Fibroblast of skin of right biceps (primary cell): ENCODE results near the gene ADGRG7.

Experiments
- DNase-seq: peaks from one replicate; pipeline ENCODE4 v3.0.0-alpha.2; 2013

Gene ADGRG7

DNA sequence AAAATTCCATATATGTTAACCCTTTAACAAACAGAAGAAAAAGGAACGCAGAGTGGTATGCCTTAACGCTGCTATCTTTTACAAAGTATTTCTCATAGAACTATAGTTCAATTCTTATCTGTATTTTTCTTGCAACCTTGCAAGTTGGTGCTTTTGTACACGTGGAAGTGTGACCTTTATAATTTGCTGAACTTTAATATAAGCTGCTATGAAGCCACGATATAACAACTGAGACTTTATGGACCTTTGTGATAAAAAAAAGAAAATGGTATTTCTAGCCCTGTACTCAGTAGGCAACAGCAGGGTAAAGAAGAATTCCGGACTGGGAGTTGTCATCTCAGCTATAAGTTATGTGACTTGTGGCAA is 93.6 kb downstream of the ADGRG7 start:
- no peak for DNase-seq

DNA sequence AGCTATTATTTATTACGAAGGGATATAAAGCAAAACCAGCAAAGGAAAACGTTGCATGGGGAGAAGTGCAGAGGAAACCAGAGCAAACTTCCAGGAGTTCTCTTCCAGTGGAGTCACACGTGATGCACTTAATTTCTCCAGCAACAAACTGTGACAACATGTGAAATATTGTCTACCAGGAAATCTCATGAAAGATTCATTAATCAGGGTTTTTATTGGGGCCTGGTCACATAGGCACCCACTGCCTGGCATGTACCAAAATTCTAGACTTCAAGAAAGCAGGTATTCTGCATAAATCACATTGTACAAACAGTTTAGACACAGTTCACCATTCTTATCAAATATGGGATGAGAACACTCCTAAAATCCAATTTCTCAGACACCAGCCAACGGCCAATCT is 94.5 kb downstream of the ADGRG7 start:
- no peak for DNase-seq

DNA sequence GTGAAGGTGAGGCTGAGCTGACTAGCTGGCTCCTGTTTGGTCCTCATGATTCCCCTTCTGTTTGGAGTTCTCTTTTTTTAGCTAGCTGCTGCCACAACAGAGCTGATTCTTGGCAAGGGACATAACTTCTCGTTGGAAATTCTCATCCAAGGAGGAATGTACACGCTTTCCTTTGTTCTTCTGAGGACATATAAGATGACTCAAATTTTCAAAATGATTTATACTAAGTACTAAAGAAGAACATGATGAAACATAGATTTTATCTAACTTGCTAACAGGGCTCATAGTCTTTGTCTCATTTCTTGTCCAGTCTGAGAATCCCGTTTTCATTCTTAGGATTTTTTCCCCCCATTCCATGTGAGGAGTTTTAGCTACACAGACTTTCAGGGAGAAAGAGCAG is 97.0 kb downstream of the ADGRG7 start:
- DNase-seq = peak; percentile 71

DNA sequence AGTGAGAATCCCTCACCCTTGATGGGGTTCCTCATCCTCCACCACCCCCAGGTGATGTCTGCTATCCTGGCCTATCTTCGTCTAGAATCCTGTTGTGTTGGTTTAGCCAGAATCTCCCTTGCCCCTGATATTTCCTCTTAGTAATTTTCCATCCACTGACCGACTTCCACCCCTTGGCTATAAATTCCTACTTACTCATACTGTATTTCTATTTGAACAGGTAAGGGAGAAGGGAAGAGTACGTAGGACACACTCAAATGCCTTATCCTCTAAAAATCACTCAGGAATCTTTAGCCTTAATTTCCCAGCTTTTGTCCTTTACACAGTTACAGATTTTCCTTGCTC is 99.2 kb downstream of the ADGRG7 start:
- no peak for DNase-seq

DNA sequence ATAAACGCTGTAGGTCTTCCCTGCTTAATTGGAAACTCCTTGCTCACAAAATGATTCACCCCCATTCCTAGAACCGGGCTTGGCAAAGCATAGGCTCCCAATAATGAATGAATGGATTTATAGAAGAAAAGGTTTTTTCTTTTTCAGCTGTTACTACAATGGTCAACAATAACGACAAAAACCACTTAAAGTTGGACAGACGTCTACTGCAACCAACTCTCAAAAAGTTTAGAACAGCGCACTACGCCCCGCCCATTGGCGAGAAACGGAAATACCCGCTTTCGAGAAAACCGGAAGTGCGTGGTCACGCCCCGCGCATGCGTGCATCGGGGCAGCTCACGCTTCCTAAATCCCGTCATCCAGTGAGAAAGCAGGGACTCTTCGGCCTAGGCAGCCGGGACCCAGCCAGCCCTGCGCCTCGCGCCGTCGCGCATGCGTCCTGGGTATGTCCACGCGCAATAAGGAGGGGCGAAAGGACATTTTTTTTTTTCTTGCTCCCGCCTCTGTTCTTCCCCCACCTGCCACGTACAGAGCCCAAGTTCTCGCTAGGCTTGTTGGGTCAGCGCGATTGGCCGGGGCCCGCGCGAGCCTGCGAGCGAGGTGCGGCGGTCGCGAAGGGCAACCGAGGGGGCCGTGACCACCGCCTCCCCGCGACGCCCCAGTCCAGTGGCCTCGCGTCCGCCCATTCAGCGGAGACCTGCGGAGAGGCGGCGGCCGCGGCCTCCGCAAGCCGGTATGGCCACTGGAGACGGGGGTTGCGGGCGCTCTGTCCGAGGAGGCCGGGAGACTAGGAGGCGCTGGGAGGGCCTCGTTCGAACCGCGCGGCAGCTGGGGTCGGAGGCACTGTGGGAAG is 99.8 kb downstream of the ADGRG7 start, which contains the start of gene TFG:
Gene TFG, plus strand, starts transcription at position 506 of the 853 bp plus-strand sequence. CDS start 4,192 bp downstream, outside the sequence.
- DNase-seq = peak; percentile 99

DNA sequence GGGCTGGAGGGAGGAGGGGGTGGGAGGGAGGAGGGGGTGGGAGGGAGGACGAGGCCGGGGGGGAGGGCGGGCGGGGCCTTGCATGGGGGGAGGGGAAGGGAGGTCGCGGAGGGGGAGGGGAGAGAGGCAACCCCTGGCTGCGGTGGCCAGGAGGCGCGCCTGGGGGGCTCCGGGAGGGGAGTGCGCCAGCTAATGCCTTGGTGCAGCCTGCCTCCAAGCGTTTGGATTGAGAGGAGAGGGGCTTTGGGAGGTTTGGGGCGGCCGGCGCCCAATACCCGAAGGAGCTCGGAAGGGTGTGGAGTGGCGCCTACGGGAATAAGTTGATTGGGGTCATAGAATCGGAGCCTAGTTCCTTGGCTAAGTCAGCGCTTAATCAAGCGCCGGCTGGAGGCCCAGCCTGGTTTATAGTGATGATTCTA is 100.5 kb downstream of the ADGRG7 start:
- DNase-seq = peak; percentile 39

DNA sequence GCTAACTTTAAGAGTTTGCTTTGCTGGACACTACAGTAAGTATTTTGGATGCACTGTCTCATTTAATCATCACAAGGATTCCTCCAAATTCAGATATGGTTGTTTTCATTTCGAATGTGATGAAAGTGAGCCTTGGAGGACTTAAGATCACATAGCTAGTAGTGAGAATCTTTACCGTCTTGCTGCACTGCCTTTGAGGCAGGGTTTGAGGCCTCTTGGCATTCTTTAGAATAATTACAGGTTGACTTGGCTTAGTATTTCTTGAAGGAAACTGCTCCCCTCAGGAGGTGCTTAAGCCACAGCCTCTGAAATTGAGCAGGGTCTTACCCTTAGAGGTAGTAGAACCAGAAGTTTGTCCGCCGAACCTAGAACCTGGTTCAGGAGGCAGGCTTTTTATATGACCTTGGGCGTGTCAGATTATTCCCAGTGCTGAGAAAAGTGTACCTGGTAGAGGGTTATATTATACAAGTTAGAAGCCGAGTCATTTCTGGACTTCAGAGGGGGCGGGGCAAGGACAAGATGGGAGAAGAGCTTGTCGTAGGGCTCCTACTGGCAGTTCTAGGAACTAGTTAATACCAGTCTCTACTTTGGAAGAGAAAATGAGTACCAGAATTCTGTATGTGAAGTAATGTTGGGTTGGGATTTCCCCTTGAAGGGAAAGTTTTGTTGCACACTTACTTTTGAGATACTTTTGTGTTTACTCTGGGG is 101.0 kb downstream of the ADGRG7 start:
- DNase-seq = peak; percentile 77

DNA sequence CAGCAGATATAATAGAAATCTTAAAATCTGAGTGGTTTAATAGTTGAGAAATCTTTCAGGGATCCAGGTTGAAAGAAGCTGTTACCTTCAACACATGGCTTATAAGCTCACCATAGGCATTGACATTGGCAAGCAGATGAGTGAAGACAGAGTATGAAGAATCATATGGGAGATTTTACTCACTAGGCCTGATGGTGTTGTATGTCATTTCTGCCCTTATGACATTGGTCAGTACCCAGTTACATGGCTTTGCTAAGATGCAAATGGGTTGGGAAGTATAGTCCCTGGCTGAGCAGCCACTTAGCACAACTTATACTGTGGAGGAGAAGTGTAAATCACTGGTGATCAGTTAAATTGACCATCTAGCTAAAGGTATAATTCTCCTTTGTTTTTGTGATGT is 105.8 kb downstream of the ADGRG7 start:
- DNase-seq = no peak

DNA sequence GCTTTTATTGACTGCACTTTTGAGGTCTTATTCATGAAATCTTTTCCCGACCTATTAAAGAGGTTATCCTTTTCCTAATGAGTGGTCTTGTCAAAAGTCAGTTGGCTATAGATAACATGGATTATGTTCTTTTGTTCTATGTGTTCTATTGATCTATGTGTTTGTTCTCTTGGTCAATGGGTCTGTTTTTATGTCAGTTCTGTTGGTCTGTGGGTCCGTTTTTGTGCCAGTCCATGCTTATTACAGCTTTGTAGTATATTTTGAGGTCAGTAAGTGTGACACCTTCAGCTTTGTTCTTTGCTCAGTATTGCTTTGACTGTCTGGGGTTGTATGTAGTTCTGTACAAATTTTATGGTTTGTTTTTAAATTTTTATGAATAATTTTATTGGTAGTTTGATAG is 107.7 kb downstream of the ADGRG7 start:
- DNase-seq = no peak

DNA sequence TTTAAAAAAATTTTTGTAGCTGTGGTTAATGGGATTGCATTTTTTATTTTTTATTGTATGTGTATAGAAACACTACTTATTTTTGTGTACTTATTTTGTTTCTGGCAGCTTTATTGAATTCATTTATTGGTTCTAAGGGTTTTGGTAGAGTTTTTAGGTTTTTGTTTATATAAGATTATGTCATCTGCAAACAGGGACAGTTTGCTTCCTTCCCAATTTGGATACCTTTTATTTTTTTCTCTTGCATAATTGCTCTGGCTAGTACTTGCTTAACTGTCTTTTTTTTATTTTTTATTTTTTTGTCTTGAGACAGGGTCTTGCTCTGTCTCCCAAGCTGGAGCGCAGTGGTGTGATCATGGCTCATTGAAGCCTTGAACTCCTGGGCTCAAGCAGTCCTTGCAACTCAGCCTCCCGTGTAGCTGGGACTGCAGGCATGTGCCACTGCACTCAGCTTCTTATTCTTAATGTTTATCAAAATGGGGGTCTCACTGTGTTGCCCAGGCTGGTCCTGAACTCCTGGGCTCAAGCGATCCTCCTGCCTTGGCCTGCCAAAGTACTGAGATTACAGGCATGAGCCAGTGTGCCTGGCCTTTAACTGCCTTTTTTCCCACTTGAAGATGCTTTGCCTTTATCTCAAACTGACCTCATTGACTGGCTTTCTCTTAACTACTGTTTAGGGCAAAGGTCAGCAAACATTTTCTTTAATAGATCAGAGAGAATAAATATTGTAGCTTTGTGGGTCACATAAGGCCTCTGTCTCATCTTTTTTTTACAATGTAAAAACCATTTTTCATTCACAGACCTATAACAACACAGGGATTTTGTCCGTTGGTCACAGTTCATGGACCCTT is 108.5 kb downstream of the ADGRG7 start:
- DNase-seq = no peak

DNA sequence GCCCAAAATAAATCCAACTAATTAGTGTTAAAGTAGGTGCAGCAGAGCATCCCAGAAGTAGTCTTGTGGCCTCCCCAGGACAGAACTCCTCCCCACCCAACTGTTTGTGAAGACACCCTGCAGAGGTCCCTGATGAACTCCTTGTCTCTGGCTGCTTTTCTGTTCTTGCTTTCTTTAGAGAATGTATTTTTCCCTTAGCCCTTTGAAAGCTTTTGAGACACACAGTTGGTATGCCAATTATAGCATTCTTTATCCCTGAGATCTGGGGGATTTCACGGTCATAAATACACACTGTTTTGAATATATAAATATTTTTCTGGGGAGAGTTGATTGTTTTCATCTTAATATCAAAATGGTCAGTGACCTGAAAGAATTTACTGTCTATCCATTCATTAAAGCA is 109.7 kb downstream of the ADGRG7 start:
- no peak for DNase-seq

DNA sequence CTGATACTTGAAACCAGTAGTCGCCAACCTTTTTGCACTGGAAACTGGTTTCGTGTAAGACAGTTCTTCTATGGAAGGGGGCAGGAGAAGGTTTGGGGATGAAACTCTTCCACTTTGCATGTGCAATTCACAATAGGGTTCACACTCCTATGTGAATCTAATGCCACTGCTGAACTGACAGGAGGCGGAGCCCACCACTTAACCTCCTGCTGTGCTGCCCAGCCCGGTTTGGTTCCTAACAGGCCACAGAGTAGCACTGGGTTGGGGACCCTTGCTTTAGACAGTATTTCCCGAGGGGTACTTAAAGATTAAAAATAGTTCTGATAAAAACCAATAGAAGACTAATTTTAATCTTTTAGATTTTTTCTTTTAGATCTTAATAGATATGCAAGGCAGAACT is 111.0 kb downstream of the ADGRG7 start:
- DNase-seq = no peak

DNA sequence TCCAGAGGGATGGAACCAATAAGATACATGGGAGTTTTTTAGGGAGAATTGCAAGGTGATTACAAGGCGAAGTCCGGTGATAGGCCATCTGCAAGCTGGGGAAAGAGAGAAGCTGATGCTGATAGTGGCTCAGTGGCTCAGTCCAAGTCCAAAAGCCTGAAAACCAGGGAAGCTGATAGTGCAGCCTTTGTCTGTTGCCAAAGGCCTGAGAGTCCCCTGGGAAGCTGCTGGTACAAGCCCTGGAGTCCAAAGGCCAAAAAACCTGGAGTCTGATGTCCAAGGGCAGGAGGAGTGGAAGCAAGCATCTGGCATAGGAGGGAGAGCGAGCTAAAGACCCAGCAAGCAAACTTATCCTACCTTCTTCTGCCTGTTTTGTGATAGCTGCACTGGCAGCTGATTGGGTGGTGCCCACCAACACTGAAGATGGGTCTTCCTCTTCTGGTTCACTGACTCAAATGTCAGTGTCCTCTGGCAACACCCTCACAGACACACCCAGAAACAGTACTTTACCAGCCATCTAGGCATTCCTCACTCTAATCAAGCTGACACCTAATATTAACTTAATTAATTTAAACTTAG is 116.6 kb downstream of the ADGRG7 start:
- no peak for DNase-seq

DNA sequence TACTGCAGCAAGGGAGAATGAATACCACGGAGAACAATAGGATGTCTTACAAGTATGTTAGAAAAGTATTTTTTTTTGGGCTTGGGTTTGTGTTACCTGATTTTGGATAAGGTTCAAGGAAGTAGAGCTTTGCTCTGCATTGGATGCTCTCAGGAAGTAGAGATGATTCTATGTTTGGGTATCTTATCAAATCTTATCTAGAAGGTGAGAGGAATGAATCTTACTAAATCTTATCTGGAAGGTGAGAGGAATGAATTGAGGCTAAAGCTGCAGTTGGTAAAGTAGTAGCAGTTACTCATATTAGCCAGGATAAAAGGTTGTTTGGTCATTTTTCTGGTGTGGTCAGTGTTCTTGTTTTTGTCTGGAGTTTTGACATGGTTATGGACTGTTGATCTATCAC is 117.3 kb downstream of the ADGRG7 start:
- DNase-seq = no peak

DNA sequence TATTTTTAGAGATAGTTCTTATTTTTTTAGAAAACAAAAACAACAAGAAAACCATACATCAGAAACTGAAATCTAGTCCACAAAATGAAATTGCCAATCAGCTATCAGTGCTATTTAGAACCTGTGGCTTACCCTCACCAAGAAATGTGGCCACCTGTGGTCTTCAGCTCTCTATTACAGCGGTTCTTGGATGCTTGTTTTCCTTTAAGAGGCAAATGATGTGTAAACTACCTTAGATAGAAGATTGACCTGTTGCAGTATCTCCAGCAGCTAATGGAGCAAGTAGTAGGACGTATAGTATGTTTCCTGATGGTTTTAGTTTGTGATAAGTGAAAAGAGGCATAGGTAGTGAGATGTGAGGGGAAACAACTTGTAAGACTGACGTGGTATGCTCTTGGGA is 121.1 kb downstream of the ADGRG7 start:
- no peak for DNase-seq

DNA sequence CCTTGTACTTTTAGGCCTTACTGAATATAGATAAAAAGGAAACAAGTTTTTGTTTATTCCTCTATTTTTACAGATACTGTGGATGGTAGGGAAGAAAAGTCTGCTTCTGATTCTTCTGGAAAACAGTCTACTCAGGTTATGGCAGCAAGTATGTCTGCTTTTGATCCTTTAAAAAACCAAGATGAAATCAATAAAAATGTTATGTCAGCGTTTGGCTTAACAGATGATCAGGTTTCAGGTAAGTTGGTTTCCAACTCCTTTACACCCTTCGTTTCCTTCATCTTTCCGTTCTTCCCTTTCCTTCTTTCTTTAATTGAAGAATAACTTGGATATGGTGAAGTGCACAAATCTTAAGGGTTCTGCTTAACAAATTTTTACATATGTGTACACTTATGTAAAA is 123.0 kb downstream of the ADGRG7 start:
- no peak for DNase-seq

DNA sequence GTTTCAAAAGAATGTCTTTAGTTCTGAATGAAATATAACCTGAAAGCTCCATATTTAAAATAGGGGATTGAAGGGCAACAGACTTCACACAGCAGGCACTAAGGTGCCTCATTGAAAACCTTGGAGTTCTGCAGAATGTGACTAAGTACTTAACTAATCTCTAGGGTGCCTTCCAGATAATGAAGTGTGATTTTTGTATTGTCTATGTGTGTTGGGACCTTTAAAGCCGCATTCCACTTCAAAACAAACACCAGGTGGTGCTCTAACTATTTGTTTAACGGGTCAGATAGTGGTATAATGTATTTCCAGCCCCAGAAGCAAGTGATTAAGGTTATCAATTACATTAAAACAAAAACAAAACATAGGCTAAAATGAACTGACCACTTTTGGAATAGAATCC is 127.9 kb downstream of the ADGRG7 start:
- DNase-seq = peak; percentile 30

DNA sequence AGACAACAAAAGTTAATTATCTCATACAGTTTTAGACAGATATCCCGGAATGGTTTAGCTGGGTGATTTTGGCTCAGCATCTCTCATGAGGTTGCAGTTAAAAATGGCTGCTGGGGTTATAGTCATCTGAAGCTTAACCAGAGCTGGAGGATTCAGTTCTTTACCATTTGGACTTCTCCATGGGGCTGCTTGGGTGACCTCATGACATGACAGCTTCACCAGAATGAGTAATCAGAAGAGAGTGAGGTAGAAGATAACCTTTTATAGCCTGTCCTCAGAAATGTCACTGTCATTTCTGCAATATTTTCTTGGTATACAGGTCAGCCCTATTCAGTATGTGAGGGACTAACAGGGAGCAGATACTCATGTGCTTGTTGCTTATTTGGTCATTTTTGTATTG is 130.8 kb downstream of the ADGRG7 start:
- no peak for DNase-seq

DNA sequence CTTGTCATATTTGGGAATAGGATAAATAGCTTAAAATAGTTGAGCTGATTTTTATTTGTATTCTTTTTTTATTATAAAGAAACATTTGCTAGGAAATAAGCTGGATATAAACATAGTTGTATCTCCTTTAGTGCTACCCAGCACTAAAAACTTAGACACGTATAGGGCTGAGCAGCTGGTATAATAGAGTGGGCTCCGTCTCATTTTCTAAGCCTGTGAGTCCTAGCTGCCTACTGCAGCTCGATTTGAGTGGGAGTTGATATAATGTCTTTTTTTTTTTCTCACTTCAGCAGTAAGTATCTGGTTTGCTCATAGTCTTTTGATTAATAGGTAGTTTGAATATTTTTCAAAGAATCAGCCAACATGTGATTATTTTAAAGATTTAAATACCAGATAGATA is 134.1 kb downstream of the ADGRG7 start:
- DNase-seq = no peak

DNA sequence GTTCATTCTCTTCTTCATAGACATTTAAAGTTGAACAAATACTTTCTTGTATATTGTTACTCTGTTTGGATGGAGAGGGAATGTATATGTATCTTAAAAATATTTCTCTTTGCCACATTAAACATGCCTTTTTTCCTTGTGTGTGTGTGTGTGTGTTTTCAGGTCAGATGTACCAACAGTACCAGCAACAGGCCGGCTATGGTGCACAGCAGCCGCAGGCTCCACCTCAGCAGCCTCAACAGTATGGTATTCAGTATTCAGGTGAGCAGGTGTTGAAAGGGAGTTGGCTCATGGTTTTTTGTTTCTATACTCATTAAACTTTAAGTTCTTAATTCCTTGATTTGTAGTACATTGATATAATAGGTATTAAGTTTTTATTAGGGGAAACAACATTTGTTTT is 135.3 kb downstream of the ADGRG7 start:
- DNase-seq = no peak
